Measurements from ENCODE around the gene MGAT4A. TPM values are rescaled to one million over a fixed set of nuclear protein-coding genes. Genes with fewer than 3 reads are reported as not detected.

MGAT4A gene
- total and polyA plus RNA-seq, 4 donors = 16.1 to 43.7 (median 31.9) TPM

GRCh38 chr2:98685930-98686887 is 44.7 kb downstream of the MGAT4A start:
- 97% methylated on average over 14 of the region's 14 CpGs for WGBS, 2 donors
- ATAC-seq (ENCODE audit: insufficient read depth, low FRiP score) (no peak), DNase-seq (no peak)
- Histone ChIP-seq H3K27me3 (ENCODE audit: control insufficient read depth in 3 of 3, insufficient read depth in 3 of 3, low read length in 2 of 3) (no peaks in the 10 kb centered on the region), H3K9me3 (ENCODE audit: control insufficient read depth in 4 of 4, insufficient read depth in 3 of 4, low read length in 3 of 4) (no peaks in the 10 kb centered on the region), H3K9ac (ENCODE audit: insufficient read depth in 1 of 2, low read length in 2 of 2) (peak overlapping the region in 1 of 2 donors; percentile 30), H3K4me3 (no peak overlapping the region), H3K27ac (ENCODE audit: low read depth in 1 of 2, low read length in 1 of 2) (no peak overlapping the region), H3K36me3 (ENCODE audit: control insufficient read depth in 4 of 4, insufficient read depth in 4 of 4, low read length in 4 of 4) (peaks cover 0 to 2% (median 0%) of the 10 kb centered on the region in 4 donors), H3K4me1 (ENCODE audit: control insufficient read depth in 5 of 5, insufficient read depth in 5 of 5, low read length in 5 of 5) (peaks cover 0 to 7% (median 0%) of the 10 kb centered on the region in 5 donors)
- no peak for TF ChIP-seq CTCF (IDR thresholded peaks at IDR 0.05; ENCODE audit: control extremely low read depth, extremely low read depth)

- Histone ChIP-seq H3K9ac (ENCODE audit: insufficient read depth in 1 of 2, low read length in 2 of 2) (no peak overlapping the region), H3K27ac (ENCODE audit: low read depth in 1 of 2, low read length in 1 of 2) (no peak overlapping the region), H3K4me3 (no peak overlapping the region), H3K4me1 (ENCODE audit: control insufficient read depth in 5 of 5, insufficient read depth in 5 of 5, low read length in 5 of 5) (peaks cover 0 to 4% (median 0%) of the 10 kb centered on the region in 5 donors), H3K36me3 (ENCODE audit: control insufficient read depth in 4 of 4, insufficient read depth in 4 of 4, low read length in 4 of 4) (peaks cover 0 to 2% (median 0%) of the 10 kb centered on the region in 4 donors), H3K9me3 (ENCODE audit: control insufficient read depth in 4 of 4, insufficient read depth in 3 of 4, low read length in 3 of 4) (no peaks in the 10 kb centered on the region), H3K27me3 (ENCODE audit: control insufficient read depth in 3 of 3, insufficient read depth in 3 of 3, low read length in 2 of 3) (no peaks in the 10 kb centered on the region)
- WGBS, 2 donors = 82 to 95% methylated on average over 5 of the region's 5 CpGs
- no peak for ATAC-seq (ENCODE audit: insufficient read depth, low FRiP score)
- no peak for DNase-seq
- no peak for TF ChIP-seq CTCF (IDR thresholded peaks at IDR 0.05; ENCODE audit: control extremely low read depth, extremely low read depth)
Observed at GRCh38 chr2:98683728-98684127, 47.2 kb downstream of the MGAT4A start.

GRCh38 chr2:98676742-98677141 is 54.2 kb downstream of the MGAT4A start:
- DNase-seq = no peak
- TF ChIP-seq CTCF (IDR thresholded peaks at IDR 0.05; ENCODE audit: control extremely low read depth, extremely low read depth) = no peak

More at GRCh38 chr2:98676742-98677141, 54.2 kb downstream of the MGAT4A start:
- H3K36me3 ChIP-seq (ENCODE audit: control insufficient read depth in 4 of 4, insufficient read depth in 4 of 4, low read length in 4 of 4) = peaks cover 0 to 9% (median under 1%) of the 10 kb centered on the region in 4 donors
- no peak overlapping the region for H3K4me3 ChIP-seq
- H3K4me1 ChIP-seq (ENCODE audit: control insufficient read depth in 5 of 5, insufficient read depth in 5 of 5, low read length in 5 of 5) = no peaks in the 10 kb centered on the region
- H3K27me3 ChIP-seq (ENCODE audit: control insufficient read depth in 3 of 3, insufficient read depth in 3 of 3, low read length in 2 of 3) = no peaks in the 10 kb centered on the region
- 95 to 98% methylated on average over 3 of the region's 3 CpGs for WGBS, 2 donors
- no peak overlapping the region for H3K27ac ChIP-seq (ENCODE audit: low read depth in 1 of 2, low read length in 1 of 2)
- ATAC-seq (ENCODE audit: insufficient read depth, low FRiP score) = no peak
- no peak overlapping the region for H3K9ac ChIP-seq (ENCODE audit: insufficient read depth in 1 of 2, low read length in 2 of 2)
- H3K9me3 ChIP-seq (ENCODE audit: control insufficient read depth in 4 of 4, insufficient read depth in 3 of 4, low read length in 3 of 4) = no peaks in the 10 kb centered on the region
